Renal cortical epithelial cell (primary cell): Measurements from ENCODE around the gene MISP3. TPM values are rescaled to one million over a fixed set of nuclear protein-coding genes. Genes with fewer than 3 reads are reported as not detected.

Experiments
- DNase-seq: peaks from one replicate; pipeline ENCODE4 v3.0.0-alpha.2; 2011; ENCODE audit warnings: low read depth
- total RNA-seq: library from RNA; depleted of rRNA; stranded (reverse); fragments of >200 nt; gene quantifications from 2 replicates; pipeline ENCODE4 v1.2.3, GENCODE V29; 2014

Gene MISP3
- total RNA-seq, 1 donor from 2014 or later = 1.3 TPM

DNA sequence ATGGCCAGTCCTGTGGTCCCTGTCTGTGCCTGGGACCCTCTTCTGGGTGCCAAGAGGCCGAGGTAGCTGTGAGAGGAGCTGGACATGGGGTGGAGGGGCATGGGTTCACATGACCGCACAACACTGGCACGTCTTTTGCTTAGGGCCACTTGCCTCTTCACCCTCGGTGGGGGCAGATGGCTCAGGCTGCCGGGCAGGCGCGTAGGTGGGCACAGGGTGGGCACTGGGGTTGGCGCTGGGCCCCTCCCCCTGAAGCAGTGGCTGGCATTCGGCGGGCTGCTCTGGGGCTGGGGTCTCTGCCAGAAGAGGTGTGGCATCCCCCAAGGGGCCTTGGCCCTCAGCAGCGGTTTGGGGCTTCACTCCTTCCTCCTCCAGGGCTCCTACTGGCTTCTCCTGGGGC is 19.1 kb upstream of the MISP3 start:
- DNase-seq = no peak

DNA sequence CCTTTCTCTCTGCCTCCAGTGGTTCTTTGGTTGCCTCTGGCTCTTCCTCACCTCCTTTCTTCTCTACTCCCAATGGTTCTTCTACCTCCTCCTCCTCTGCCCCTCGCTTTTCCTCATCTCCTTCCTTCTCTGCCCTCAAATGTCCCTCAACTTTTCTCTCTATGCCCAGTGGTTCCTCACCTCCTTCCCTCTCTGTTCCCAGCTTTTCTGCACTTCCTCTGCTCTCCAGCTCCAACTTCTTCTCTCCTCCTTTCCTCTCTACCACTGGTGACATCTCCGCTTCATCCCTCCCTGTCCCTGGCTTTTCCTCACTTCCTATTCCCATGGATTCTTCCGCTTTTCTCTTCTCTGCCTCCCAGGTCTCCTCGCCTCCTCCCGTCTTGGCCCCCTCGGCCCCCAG is 18.5 kb upstream of the MISP3 start:
- no peak for DNase-seq

DNA sequence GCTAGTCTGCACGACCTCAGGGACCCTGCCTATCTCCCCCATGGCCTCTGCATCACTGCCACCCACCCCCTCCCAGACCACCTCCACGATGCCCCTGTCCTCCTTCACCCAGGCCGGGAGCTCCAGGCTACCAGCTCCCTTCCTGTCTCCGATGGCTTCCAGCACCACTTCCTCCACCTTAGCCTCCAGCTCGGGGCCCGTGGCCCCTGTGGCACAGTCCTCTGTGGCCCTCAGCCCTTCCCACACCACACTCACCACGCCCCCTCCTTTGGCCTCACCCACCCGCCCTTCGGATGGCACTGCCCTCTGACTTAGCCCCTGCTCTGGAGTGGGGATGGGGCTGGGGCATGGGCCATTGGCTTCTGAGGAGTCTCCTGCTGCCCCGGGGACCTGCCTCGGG is 17.9 kb upstream of the MISP3 start:
- no peak for DNase-seq

DNA sequence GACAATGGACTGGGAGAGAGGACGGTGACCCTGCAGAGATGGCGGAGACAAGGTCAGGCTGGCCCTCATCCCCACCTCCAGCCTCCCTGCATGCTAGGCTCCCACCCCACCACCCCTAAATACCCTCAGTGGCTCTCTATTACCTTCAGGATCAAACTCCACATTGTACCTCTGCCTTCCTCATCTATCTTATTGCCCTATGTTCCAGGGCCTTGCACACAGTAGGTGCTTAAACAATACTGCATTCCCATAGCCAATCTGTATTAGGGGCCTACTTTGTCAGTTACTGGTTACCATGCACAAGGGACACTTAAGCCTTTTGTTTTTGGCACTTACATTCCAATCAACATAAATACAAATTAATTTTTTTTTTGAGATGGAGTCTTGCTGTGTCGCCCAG is 17.2 kb upstream of the MISP3 start:
- DNase-seq = no peak

DNA sequence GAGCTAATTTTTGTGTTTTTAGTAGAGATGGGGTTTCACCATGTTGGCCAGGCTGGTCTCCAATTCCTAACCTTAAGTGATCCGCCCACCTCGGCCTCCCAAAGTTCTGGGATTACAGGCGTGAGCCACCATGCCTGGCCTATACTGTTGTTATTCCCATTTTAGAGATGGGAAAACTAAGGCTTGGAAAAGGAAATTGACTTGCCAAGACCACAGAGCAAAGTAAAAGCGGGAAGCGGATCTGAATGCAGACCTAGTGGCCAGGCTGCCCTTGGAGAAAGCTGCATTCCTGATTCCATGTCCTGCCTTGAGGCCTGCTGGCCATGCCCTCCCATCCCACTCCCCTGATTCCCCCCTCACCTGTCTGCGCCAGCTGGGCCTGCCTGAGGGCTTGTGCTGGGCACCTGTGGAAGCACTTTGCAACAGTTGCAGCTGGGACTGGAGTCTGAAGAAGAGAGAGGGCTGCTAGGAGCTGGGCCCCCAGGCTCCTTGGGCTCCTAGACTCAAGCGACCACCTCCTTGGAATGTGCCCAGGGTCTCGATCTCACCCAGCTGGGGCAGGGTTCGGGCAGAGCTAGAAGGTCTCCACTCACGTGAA is 16.4 kb upstream of the MISP3 start:
- no peak for DNase-seq

DNA sequence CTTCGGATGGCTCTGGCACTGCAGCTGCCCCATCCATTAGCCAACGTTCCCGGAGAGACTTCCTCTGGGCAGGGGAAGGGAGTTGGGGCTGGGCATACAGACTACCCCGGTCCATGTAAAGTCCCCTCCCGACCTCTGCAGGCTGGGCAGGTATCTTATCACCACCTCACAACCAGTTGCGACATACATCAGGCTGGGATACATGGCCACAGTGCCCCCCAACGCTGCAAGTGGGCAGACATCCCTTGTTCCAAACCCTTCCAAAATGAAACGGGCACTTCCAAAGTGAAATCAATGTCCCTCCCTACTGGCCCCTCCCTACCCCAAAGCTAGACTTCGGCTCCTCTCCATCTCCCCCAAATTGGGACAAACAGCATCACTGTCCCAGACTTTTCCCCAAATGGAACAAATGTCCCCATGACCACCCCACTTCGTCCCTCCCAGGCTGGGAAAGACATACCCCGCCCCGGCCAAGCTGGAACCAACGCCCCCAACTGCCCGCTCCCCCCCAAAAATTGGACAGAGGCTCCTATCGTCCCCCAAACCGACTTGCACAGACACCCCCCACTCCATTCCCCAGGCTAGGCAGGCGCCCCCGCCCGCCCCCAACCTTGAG is 15.7 kb upstream of the MISP3 start:
- no peak for DNase-seq

DNA sequence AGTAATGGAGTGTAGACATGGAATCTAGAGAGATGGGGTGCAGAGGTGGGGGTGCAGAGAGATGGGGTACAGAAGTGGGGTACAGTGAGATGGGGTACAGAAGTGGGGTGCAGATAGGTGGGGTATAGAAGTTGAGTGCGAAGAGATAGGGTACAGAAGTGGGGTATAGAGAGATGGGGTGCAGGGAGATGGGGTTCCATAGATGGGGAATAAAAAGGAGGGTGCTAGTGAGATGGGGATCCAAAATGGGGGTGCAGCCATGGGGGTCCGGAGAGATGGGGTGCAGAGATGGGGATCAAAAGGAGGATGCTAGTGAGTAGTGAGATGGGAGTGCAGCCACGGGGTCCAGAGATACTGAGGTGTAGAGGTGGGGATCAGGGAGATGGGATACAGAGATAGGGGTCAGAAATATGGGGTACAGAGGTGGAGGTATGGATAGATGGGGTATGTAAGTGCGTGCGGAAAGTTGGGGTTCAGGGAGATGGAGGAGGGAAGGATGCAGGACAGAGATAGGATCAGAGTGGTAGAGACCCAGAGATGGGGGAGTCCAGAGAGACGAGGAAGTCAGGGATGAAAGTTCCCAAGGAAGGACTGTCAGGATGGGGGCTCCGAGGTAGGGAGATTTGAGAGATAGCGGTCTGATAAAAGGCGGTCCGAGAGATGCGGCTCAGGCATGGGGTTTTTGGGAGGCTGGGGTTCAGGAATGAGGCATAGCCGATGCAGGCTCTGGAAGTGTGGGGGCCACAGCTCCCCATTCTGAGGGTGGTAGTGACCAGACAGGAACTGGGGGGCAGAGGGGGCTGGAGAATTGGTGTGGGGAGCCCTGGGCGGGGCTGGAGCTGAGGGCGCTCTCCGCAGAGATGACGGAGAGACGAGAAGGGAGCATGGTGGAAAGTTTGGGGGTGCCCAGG is 14.1 kb upstream of the MISP3 start:
- DNase-seq = no peak

DNA sequence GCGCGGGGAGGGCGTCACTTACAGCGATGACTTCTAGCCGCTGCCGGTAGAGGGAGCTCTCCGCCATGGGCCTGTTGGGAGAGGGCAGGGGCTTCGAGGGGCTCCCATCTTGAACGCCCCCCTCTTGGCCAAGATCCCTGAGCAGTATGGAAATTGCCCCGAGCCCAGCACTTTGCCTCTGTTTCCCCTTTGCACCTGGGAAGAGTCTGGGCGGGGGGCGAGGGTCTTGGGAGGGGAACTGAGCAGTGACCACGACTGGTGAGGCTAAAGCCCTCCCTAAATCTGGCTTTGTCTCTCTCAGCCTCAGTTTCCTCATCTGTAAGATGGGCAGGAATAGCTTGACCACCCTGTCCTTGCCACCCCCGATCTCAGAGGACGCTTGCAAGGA is 13.5 kb upstream of the MISP3 start:
- no peak for DNase-seq

DNA sequence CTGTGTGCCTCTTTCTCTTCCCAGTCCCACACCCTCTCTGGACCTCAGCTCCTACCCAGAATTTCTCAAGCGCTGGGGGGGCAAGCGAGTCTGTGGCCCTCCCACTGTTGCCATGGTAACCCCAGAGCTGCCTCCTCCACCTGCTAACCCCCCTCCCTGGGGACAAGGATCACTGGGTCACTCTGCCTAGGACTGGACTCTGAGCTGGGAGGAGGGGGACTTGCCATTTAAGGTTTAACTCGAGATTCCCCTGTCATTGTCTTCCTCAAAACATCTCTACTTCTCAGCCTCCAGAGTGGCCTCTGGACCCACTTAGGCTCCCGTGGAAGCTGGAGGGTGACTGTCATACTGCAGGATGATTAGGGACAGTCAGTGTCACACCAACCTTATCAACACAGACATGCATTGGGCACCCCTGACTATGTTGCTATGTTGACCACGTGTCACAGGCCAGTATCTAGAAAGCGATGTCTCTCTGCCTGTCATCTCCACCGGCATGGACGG is 12.9 kb upstream of the MISP3 start:
- DNase-seq = no peak

DNA sequence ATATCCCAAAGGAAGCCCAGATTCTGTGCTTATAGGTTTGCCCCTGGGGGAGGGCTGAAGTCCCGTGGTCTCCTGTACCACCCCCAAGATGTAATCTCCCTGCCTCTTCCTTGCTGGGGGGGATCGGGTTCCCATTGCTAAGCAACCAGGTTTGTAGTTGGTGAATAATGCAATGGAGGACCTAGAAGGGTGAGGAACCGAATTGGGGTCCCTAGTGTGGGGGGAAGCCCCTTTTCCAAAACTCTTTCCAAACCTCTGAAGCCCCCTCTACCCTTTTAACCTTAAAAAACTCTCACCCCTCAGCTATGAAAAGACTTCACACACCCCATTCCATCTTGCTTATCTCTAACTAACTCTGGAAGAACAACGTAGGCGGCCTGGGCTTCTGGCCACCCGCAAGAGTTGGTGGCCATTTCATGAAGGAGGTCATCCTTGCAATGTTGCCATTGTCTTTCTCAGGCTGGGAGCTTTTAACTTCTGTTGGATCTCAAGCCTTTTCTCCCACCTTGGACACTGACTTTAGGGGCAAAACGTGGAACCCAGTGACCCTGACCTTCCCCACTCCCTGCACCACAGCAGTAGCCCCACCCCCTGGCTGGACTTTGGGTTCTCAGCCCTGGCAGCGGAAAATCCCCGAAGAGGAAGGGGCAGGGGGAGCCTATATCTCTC is 11.4 kb upstream of the MISP3 start:
- no peak for DNase-seq

DNA sequence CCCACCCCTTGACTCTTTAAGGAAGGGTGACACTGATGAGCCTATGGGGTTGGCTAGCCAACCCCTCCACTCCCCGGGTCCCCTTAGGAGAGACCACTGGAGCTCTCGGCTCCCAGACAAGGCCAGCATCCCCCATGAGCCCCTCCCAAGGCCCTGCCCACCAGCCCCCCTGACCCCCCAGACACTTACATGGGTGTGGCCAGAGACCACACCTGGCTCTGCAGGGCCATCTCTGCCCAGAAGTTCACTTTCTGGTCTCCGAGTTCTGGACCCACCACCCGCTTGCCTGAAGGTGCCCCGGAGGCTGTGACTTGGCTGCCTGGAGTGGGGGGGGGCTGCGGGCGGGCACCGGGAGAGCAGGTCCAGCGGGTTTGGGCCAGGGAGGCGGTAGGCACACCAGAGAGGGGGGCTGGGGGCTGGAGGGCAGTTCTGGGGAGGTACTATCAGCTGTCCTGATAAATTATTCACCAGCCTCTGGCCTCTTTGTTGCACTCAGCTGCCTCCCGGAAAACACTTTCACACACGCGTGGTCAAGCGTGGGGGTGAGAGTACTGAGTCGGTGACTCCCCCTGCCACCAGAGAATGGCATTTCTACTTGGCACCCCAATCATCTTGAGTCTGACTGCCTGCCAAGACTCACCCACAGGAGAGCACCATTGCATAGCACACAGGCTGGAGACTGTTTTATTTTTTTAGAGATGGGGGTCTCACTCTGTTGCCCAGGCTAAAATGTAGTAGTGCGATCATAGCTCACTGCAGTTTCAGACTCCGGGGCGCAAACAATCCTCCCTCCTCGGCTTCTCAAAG is 10.6 kb upstream of the MISP3 start, which contains the start of gene PALM3:
Gene PALM3 (minus strand): TSS at position 326 of the 807 bp plus-strand sequence. CDS start 96 bp downstream, at position 230.
- peak; percentile 77 for DNase-seq

DNA sequence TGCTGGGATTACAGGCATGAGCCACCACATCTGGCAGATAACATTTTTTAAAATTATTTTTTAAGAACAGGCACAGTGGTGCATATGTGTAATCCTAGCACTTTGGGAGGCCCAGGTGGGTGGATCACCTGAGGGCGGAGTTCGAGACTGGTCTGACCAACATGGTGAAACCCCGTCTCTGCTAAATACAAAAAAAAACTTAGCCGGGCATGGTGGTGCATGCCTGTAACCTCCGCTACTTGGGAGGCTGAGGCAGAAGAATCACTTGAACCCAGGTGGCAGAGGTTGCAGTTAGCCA is 10.1 kb upstream of the MISP3 start:
- DNase-seq = no peak

DNA sequence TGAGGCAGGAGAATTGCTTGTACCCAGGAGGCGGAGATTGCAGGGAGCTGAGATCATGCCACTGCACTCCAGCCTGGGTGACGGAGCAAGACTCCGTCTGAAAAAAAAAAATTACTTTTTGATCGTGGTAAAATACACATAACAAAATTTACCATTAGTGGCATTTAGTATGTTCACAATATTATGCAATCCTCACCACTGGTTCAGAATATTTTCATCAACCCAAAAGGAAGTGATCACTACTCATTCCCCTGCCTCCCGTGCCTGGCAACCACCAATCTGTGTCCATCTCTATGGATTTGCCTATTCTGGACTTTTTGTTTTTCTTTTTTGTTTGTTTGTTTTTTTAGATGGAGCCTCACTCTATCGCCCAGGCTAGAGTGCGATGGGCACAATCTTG is 9.5 kb upstream of the MISP3 start:
- no peak for DNase-seq

DNA sequence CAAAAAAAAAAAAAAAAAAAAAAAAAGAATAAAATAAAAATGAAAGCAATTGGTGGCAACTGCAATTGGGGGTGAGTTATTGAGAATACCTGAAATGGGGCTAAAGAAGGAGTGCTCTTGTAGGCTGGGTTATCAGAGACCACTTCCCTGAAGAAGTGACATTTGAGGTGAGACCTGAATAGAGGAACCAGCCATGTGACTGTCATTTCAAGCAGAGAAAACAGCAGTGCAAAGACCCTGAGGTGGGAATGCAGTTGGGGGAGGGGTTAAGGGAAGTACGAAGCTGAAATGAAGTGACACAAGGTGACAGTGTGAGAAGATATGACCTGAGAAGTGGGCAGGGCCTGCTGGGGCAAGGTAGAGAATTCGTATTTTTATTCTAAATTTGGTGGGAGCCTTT is 6.5 kb upstream of the MISP3 start:
- no peak for DNase-seq

DNA sequence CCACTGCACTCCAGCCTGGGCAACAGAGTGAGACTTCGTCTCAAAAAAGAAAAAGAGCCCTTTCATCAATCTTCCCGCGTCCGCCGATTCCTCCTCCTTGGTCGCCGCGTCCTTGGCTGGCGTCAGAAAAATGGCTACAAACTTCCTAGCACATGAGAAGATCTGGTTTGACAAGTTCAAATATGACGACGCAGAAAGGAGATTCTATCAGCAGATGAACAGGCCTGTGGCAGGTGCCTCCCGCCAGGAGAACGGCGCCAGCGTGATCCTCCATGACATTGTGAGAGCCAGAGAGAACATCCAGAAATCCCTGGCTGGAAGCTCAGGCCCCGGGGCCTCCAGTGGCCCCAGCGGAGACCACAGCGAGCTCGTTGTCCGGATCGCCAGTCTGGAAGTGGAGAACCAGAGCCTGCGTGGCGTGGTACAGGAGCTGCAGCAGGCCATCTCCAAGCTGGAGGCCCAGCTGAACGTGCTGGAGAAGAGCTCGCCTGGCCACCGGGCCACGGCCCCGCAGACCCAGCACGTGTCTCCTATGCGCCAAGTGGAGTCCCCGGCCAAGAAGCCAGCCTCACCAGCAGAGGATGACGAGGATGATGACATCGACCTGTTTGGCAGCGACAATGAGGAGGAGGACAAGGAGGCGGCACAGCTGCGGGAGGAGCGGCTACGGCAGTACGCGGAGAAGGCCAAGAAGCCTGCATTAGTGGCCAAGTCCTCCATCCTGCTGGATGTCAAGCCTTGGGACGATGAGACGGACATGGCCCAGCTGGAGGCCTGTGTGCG is 2.1 kb upstream of the MISP3 start:
- DNase-seq = no peak

DNA sequence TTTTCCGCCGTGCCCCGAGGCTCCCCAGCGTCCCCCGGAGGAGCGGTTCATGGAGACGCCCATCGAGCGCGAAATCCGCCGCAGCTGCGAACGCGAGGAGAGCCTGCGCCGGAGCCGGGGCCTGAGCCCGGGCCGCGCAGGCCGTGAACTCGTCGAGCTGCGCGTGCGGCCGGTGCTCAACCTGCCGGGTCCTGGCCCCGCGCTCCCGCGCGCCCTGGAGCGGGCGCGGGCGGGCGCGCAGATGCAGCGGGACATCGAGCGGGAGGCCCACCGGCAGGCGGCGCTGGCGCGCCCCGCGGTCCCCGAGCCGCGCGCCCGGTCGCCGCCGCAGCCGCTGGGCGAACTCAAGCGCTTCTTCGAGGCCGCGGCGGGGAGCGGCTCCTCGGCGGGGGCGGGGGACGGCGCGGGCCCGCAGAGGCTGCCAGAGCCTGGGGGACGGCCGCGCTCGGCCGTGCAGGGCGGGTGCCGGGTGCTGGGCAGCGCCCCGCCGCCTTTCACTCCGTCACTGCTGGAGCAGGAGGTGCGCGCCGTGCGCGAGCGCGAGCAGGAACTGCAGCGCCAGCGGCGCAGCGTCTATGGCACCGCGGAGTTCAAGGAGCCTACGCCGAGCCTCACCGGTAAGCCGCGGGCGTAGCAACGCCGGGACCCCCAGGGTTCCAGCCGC is 807 bp downstream of the MISP3 start:
- no peak for DNase-seq

DNA sequence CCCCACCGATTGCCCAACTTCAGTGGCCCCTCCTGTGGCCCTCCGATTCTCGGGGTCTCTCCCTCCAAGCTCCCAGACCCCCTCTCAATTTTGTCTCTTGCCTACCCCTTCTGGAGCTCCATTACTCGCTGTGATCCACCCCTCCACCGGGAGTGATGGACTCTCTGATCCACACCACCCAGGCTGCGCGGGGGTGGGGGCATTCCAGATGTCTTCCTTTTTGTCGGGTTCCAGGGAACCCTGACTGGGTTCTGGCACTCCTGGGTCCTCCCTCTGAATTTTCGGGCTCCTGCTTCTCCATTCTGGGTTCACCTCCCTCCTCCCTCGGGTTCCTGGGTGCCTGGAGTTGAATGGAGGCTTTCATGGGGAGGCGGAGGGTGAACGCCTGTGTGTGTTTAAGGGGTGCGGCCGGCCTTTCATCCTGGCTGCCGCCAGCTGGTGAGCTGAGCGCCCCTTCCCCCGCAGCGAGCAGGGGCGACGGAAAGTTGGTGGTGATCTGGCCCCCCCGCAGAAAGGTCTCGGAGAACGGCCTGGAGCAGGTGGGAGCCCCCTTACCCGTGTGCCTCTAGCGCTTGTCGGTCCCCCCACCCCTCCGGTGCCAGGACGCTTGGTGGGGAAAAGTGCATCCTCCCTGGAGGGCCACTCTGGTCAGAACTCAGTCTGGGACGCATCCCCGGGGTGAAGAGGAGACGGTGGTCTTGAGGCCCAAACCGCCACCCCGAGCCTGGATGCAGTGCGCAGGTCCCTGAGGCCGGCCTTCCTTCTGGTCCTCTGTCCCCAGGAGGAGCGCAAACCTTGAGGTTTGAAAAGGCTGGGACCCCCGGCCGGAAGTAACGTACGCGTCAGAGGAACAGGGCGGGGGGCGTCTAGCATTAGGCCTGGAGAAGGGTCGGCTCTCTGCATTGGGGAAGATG is 1.6 kb downstream of the MISP3 start:
- DNase-seq = no peak

DNA sequence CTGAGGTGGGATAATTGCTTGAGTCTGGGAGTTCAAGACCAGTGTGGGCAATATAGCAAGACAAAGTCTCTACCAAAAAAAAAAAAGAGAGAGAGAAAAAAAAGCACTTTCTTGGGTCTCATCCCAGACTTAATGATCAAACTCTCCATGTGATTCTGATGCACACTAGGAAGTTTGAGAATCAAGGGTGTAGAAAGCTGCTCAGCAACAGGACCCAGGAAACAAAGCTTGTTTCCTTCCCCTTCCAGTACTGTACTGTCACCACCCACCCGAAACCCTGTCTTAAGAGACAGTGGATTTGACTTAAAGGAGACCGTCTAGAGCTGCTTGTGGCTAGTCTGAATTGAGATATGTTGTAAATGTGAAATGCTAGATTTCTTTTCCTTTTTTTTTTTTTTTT is 5.8 kb downstream of the MISP3 start:
- no peak for DNase-seq
